WTC11 (cell line): ENCODE data around the gene PRMT6. TPM values are rescaled to one million over a fixed set of nuclear protein-coding genes. Genes with fewer than 3 reads are reported as not detected.

Experiments used
- ATAC-seq: fragments of 200-7000 bp; cut with Tn5 transposase; 2 replicates; pipeline ENCODE4 v1.10.0; 2021; ENCODE audit warnings: mild to moderate bottlenecking, moderate library complexity
- CTCF ChIA-PET: fragments of 300-600 bp; sonication (Branson Sonifier 250); formaldehyde crosslinking; loops from one replicate; lab custom pipeline; 2021; ENCODE audit warnings: antibody characterized with exemption; lab: Charles Lee
- POLR2A ChIA-PET: fragments of 350-600 bp; sonication (Branson Sonifier 250); formaldehyde crosslinking; loops from one replicate; lab custom pipeline; 2021; ENCODE audit warnings: antibody characterized with exemption; lab: Charles Lee
- DNase-seq: peaks from one replicate; pipeline ENCODE4 v3.0.0; 2021; ENCODE audit warnings: low spot score
- H3K27ac Mint-ChIP-seq: 2 replicates; pipeline ENCODE4 v1.8.0; 2021; ENCODE audit warnings: mixed read lengths
- H3K27me3 Mint-ChIP-seq: 2 replicates; pipeline ENCODE4 v1.8.0; 2021; ENCODE audit warnings: low read depth, mild to moderate bottlenecking, moderate library complexity, mixed read lengths
- H3K36me3 Mint-ChIP-seq: 2 replicates; pipeline ENCODE4 v1.8.0; 2021; ENCODE audit warnings: mixed read lengths
- H3K4me1 Mint-ChIP-seq: 2 replicates; pipeline ENCODE4 v1.8.0; 2022; ENCODE audit warnings: mixed read lengths
- H3K4me3 Mint-ChIP-seq: 2 replicates; pipeline ENCODE4 v1.8.0; 2021; ENCODE audit warnings: mild to moderate bottlenecking, moderate library complexity, mixed read lengths
- H3K9me3 Mint-ChIP-seq: 2 replicates; pipeline ENCODE4 v1.8.0; 2021; ENCODE audit warnings: mixed read lengths
- CBFB ChIP-seq: sonication (generic); formaldehyde crosslinking; IDR thresholded peaks from 2 replicates; pipeline ENCODE4 v1.8.1; 2022; ENCODE audit warnings: mild to moderate bottlenecking, low read depth, missing genetic modification reagents
- ELF4 ChIP-seq: sonication (generic); formaldehyde crosslinking; IDR thresholded peaks from 2 replicates; pipeline ENCODE4 v1.8.1; 2022; ENCODE audit warnings: low read depth, mild to moderate bottlenecking, moderate library complexity, missing genetic modification reagents
- ETV6 ChIP-seq: sonication (generic); formaldehyde crosslinking; IDR thresholded peaks from 2 replicates; pipeline ENCODE4 v1.8.1; 2022; ENCODE audit warnings: mild to moderate bottlenecking, missing genetic modification reagents
- GTF2I ChIP-seq: fragments of 250-450 bp; sonication (Bioruptor Pico); conservative IDR thresholded peaks from 2 replicates; pipeline ENCODE4 v1.4.0; 2021; ENCODE audit warnings: mild to moderate bottlenecking
- JUN ChIP-seq: sonication (generic); formaldehyde crosslinking; IDR thresholded peaks from 2 replicates; pipeline ENCODE4 v1.8.0; 2023; ENCODE audit warnings: mild to moderate bottlenecking, missing genetic modification reagents
- MXD4 ChIP-seq: fragments of 250-450 bp; sonication (Bioruptor Pico); IDR thresholded peaks from 2 replicates; pipeline ENCODE4 v1.8.0; 2021; ENCODE audit warnings: mild to moderate bottlenecking, moderate library complexity, borderline replicate concordance
- ZNF317 ChIP-seq: sonication (generic); formaldehyde crosslinking; IDR thresholded peaks from 2 replicates; pipeline ENCODE4 v1.8.1; 2023; ENCODE audit warnings: low read depth, mild to moderate bottlenecking, moderate library complexity, missing genetic modification reagents, borderline replicate concordance
- ZNF396 ChIP-seq: fragments of 250-450 bp; sonication (Bioruptor Pico); IDR thresholded peaks from 2 replicates; pipeline ENCODE4 v1.8.0; 2021; ENCODE audit warnings: mild to moderate bottlenecking, moderate library complexity, borderline replicate concordance
- total RNA-seq: library from RNA; stranded (reverse); gene quantifications from 3 replicates; pipeline ENCODE4 v1.2.3, GENCODE V29; 2021
- TF ChIP-seq, protein P1 (sequence below): sonication (generic); formaldehyde crosslinking; IDR thresholded peaks from 2 replicates; pipeline ENCODE4 v1.8.1; 2023; ENCODE audit warnings: mild to moderate bottlenecking, missing genetic modification reagents, borderline replicate concordance
- TF ChIP-seq, protein P2 (sequence below): sonication (generic); formaldehyde crosslinking; IDR thresholded peaks from 2 replicates; pipeline ENCODE4 v1.8.1; 2023; ENCODE audit warnings: mild to moderate bottlenecking, moderate library complexity, missing genetic modification reagents
- TF ChIP-seq, protein P3 (sequence below): sonication (generic); formaldehyde crosslinking; IDR thresholded peaks from 2 replicates; pipeline ENCODE4 v1.8.0; 2023; ENCODE audit warnings: missing genetic modification reagents, mild to moderate bottlenecking, borderline replicate concordance
- TF ChIP-seq, protein P4 (sequence below): sonication (generic); formaldehyde crosslinking; IDR thresholded peaks from 2 replicates; pipeline ENCODE4 v1.8.0; 2022; ENCODE audit warnings: mild to moderate bottlenecking, missing genetic modification reagents
- TF ChIP-seq, protein P5 (sequence below): sonication (generic); formaldehyde crosslinking; IDR thresholded peaks from 2 replicates; pipeline ENCODE4 v1.8.0; 2022; ENCODE audit warnings: mild to moderate bottlenecking, missing genetic modification reagents

The PRMT6 gene
- total RNA-seq, 1 experiment from 2014 or later = 30.7 TPM

DNA sequence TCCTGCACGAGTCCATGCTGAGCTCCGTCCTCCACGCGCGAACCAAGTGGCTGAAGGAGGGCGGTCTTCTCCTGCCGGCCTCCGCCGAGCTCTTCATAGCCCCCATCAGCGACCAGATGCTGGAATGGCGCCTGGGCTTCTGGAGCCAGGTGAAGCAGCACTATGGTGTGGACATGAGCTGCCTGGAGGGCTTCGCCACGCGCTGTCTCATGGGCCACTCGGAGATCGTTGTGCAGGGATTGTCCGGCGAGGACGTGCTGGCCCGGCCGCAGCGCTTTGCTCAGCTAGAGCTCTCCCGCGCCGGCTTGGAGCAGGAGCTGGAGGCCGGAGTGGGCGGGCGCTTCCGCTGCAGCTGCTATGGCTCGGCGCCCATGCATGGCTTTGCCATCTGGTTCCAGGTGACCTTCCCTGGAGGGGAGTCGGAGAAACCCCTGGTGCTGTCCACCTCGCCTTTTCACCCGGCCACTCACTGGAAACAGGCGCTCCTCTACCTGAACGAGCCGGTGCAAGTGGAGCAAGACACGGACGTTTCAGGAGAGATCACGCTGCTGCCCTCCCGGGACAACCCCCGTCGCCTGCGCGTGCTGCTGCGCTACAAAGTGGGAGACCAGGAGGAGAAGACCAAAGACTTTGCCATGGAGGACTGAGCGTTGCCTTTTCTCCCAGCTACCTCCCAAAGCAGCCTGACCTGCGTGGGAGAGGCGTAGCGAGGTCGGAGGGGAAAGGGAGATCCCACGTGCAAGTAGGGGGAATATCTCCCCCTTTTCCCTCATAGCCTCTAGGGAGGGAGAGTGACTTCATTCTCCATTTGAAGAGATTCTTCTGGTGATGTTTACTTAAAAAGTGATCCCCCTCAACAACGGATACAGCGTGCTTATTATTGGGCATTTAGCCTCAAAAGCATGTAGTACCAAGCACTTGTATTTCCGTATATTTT lies 991 bp downstream of the PRMT6 start:
- POLR2A ChIA-PET = interaction anchor here (0.6 to 1.8 kb wide), 4 partner anchors 74 to 263 kb away, joined by 3 to 10 read pairs (median 4); no protein-coding TSS in a partner anchor

DNA sequence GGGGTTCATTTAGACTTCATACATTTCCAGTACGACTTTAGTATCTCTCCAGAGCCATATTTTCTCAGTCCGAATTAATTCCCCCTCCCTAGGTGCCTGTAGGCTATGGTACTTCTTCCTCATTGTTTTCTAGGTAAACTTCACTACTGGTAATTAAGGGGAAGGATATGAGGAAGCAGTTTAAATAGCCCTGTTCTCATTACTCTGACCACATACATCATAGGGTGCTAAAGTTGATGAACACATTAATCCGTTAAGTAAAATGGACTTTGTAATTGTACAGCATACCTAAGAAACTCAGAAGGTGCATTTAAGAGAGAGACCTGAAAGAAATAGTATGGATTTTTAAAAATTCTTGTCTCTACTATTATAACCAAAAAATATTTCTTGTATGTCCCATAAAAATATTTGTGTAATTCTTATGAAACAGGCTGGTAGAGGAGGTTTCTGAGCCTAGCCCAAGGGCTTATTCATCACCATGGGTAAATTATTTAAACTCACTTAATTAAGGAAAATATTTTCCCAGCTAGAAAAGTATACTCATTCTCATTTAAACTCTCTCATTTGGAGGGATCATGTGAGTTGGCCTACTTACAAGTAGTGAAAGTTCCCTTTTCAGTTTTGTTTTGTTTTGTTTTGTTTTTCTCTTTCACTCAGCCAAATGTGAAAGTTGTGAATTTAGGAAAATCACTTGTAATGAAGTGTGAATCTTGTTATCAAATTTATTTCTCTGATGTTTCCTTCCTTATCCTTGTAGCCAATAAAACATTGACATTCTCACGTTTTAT lies 2.0 kb downstream of the PRMT6 start:
- ChIA-PET CTCF (interaction anchor here (2.0 kb wide), 1 partner anchor 82 kb away, joined by 5 read pairs; the partner anchor contains the start of gene NTNG1), POLR2A (no interaction called here)
- Mint-ChIP-seq H3K27ac (peak overlapping the region; percentile 79), H3K4me1 (peaks cover 26% of the 10 kb centered on the region), H3K36me3 (peaks cover 9% of the 10 kb centered on the region), H3K4me3 (peak overlapping the region; percentile 90), H3K27me3 (no peaks in the 10 kb centered on the region), H3K9me3 (no peaks in the 10 kb centered on the region)
- no peak for ATAC-seq
- no peak for DNase-seq
- TF ChIP-seq, protein P1, sequence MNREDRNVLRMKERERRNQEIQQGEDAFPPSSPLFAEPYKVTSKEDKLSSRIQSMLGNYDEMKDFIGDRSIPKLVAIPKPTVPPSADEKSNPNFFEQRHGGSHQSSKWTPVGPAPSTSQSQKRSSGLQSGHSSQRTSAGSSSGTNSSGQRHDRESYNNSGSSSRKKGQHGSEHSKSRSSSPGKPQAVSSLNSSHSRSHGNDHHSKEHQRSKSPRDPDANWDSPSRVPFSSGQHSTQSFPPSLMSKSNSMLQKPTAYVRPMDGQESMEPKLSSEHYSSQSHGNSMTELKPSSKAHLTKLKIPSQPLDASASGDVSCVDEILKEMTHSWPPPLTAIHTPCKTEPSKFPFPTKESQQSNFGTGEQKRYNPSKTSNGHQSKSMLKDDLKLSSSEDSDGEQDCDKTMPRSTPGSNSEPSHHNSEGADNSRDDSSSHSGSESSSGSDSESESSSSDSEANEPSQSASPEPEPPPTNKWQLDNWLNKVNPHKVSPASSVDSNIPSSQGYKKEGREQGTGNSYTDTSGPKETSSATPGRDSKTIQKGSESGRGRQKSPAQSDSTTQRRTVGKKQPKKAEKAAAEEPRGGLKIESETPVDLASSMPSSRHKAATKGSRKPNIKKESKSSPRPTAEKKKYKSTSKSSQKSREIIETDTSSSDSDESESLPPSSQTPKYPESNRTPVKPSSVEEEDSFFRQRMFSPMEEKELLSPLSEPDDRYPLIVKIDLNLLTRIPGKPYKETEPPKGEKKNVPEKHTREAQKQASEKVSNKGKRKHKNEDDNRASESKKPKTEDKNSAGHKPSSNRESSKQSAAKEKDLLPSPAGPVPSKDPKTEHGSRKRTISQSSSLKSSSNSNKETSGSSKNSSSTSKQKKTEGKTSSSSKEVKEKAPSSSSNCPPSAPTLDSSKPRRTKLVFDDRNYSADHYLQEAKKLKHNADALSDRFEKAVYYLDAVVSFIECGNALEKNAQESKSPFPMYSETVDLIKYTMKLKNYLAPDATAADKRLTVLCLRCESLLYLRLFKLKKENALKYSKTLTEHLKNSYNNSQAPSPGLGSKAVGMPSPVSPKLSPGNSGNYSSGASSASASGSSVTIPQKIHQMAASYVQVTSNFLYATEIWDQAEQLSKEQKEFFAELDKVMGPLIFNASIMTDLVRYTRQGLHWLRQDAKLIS = no peak
- TF ChIP-seq CBFB (CRISPR knock-in tag) (no peak), GTF2I (CRISPR knock-in tag) (no peak), MXD4 (no peak)
- TF ChIP-seq, protein P2, sequence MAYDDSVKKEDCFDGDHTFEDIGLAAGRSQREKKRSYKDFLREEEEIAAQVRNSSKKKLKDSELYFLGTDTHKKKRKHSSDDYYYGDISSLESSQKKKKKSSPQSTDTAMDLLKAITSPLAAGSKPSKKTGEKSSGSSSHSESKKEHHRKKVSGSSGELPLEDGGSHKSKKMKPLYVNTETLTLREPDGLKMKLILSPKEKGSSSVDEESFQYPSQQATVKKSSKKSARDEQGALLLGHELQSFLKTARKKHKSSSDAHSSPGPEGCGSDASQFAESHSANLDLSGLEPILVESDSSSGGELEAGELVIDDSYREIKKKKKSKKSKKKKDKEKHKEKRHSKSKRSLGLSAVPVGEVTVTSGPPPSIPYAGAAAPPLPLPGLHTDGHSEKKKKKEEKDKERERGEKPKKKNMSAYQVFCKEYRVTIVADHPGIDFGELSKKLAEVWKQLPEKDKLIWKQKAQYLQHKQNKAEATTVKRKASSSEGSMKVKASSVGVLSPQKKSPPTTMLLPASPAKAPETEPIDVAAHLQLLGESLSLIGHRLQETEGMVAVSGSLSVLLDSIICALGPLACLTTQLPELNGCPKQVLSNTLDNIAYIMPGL = no peak

More for the DNA sequence above, 991 bp downstream of the PRMT6 start:
- peaks cover 9% of the 10 kb centered on the region for H3K36me3 Mint-ChIP-seq
- H3K27me3 Mint-ChIP-seq = no peaks in the 10 kb centered on the region
- H3K4me1 Mint-ChIP-seq = peaks cover 26% of the 10 kb centered on the region
- peak overlapping the region; percentile 91 for H3K27ac Mint-ChIP-seq
- peak; percentile 52 for ATAC-seq
- H3K4me3 Mint-ChIP-seq = peak overlapping the region; percentile 90
- CTCF ChIA-PET = interaction anchor here (1.9 to 2.0 kb wide), 2 partner anchors 83 to 85 kb away, joined by 5 to 14 read pairs; partner anchors contain the start of gene NTNG1
- TF ChIP-seq ELF4 (CRISPR knock-in tag) (0 out of 2 replicates have a peak, but pooled peaks have one; percentile 73), ZNF396 (CRISPR knock-in tag) (no peak), ETV6 (CRISPR knock-in tag) (0 out of 2 replicates have a peak, but pooled peaks have one; percentile 5), JUN (CRISPR knock-in tag) (0 out of 2 replicates have a peak, but pooled peaks have one; percentile 43), ZNF317 (no peak)
- TF ChIP-seq, protein P2 = peak; percentile 53; the same call in 1 of the 2 replicates
- TF ChIP-seq, protein P3, sequence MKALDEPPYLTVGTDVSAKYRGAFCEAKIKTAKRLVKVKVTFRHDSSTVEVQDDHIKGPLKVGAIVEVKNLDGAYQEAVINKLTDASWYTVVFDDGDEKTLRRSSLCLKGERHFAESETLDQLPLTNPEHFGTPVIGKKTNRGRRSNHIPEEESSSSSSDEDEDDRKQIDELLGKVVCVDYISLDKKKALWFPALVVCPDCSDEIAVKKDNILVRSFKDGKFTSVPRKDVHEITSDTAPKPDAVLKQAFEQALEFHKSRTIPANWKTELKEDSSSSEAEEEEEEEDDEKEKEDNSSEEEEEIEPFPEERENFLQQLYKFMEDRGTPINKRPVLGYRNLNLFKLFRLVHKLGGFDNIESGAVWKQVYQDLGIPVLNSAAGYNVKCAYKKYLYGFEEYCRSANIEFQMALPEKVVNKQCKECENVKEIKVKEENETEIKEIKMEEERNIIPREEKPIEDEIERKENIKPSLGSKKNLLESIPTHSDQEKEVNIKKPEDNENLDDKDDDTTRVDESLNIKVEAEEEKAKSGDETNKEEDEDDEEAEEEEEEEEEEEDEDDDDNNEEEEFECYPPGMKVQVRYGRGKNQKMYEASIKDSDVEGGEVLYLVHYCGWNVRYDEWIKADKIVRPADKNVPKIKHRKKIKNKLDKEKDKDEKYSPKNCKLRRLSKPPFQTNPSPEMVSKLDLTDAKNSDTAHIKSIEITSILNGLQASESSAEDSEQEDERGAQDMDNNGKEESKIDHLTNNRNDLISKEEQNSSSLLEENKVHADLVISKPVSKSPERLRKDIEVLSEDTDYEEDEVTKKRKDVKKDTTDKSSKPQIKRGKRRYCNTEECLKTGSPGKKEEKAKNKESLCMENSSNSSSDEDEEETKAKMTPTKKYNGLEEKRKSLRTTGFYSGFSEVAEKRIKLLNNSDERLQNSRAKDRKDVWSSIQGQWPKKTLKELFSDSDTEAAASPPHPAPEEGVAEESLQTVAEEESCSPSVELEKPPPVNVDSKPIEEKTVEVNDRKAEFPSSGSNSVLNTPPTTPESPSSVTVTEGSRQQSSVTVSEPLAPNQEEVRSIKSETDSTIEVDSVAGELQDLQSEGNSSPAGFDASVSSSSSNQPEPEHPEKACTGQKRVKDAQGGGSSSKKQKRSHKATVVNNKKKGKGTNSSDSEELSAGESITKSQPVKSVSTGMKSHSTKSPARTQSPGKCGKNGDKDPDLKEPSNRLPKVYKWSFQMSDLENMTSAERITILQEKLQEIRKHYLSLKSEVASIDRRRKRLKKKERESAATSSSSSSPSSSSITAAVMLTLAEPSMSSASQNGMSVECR = peak; percentile 44
- TF ChIP-seq, protein P4, sequence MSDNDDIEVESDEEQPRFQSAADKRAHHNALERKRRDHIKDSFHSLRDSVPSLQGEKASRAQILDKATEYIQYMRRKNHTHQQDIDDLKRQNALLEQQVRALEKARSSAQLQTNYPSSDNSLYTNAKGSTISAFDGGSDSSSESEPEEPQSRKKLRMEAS (CRISPR knock-in tag) = peak; percentile 77; the same call in 1 of the 2 replicates
- TF ChIP-seq, protein P5, sequence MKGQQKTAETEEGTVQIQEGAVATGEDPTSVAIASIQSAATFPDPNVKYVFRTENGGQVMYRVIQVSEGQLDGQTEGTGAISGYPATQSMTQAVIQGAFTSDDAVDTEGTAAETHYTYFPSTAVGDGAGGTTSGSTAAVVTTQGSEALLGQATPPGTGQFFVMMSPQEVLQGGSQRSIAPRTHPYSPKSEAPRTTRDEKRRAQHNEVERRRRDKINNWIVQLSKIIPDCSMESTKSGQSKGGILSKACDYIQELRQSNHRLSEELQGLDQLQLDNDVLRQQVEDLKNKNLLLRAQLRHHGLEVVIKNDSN = peak; percentile 53; the same call in 1 of the 2 replicates
- TF ChIP-seq, all 79 proteins: peak for 7
- no peaks in the 10 kb centered on the region for H3K9me3 Mint-ChIP-seq
- peak; percentile 58 for DNase-seq
